Neutrophil (primary cell): ENCODE results near the gene UXT.

ENCODE experiments used
- H3K27ac ChIP-seq: fragments of 200-600 bp; sonication (generic); 2 replicates; pipeline ENCODE4 v1.5.1; 2016; ENCODE audit warnings: mild to moderate bottlenecking, moderate library complexity
- H3K27me3 ChIP-seq: fragments of 200-600 bp; sonication (generic); 2 replicates; pipeline ENCODE4 v1.6.0; 2016; ENCODE audit warnings: mild to moderate bottlenecking
- H3K36me3 ChIP-seq: fragments of 200-600 bp; sonication (generic); 2 replicates; pipeline ENCODE4 v1.5.1; 2017
- H3K4me1 ChIP-seq, 2 experiments: fragments of 200-600 bp in 1 of 2; sonication (generic) in 1 of 2; 1 replicate in 1 of 2; 2 replicates in 1 of 2; pipeline versions ENCODE4 v1.5.1 to v1.6.1; 2013 to 2016; ENCODE audit warnings: low read depth in 1 of 2, low read length in 1 of 2, mild to moderate bottlenecking in 1 of 2, moderate library complexity in 1 of 2; ENCODE audit not compliant: control insufficient read depth in 1 of 2, insufficient read depth in 1 of 2
- H3K4me3 ChIP-seq, 2 experiments: fragments of 200-600 bp in 1 of 2; sonication (generic) in 1 of 2; 1 replicate in 1 of 2; 2 replicates in 1 of 2; pipeline ENCODE4 v1.5.1; 2013 to 2016; ENCODE audit warnings: low read depth in 1 of 2, low read length in 1 of 2, mild to moderate bottlenecking in 1 of 2, moderate library complexity in 1 of 2
- H3K9me3 ChIP-seq: fragments of 200-600 bp; sonication (generic); 2 replicates; pipeline ENCODE4 v1.5.1; 2016
- TF ChIP-seq, protein P1 (sequence below): fragments of 200-600 bp; sonication (generic); IDR thresholded peaks from 2 replicates; pipeline ENCODE4 v1.5.1; 2016; ENCODE audit warnings: antibody characterized with exemption

The UXT gene

GRCh38 chrX:47629419-47630200, 29.4 kb downstream of the UXT start, which contains the start of gene CFP:
TSS of gene CFP (minus strand) at chrX:47629930. CDS start at chrX:47629844, 86 bp downstream.
- TF ChIP-seq, protein P1, sequence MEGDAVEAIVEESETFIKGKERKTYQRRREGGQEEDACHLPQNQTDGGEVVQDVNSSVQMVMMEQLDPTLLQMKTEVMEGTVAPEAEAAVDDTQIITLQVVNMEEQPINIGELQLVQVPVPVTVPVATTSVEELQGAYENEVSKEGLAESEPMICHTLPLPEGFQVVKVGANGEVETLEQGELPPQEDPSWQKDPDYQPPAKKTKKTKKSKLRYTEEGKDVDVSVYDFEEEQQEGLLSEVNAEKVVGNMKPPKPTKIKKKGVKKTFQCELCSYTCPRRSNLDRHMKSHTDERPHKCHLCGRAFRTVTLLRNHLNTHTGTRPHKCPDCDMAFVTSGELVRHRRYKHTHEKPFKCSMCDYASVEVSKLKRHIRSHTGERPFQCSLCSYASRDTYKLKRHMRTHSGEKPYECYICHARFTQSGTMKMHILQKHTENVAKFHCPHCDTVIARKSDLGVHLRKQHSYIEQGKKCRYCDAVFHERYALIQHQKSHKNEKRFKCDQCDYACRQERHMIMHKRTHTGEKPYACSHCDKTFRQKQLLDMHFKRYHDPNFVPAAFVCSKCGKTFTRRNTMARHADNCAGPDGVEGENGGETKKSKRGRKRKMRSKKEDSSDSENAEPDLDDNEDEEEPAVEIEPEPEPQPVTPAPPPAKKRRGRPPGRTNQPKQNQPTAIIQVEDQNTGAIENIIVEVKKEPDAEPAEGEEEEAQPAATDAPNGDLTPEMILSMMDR = peak; percentile 1
- Histone ChIP-seq H3K27me3 (no peaks in the 10 kb centered on the region), H3K4me1 (peaks cover 61 to 84% of the 10 kb centered on the region in 2 experiments), H3K4me3 (peak within 1 kb of the TSS; percentile 71 to 77), H3K27ac (peak within 1 kb of the TSS; percentile 97), H3K36me3 (peaks cover 37% of the 10 kb centered on the region), H3K9me3 (no peaks in the 10 kb centered on the region)

DNA sequence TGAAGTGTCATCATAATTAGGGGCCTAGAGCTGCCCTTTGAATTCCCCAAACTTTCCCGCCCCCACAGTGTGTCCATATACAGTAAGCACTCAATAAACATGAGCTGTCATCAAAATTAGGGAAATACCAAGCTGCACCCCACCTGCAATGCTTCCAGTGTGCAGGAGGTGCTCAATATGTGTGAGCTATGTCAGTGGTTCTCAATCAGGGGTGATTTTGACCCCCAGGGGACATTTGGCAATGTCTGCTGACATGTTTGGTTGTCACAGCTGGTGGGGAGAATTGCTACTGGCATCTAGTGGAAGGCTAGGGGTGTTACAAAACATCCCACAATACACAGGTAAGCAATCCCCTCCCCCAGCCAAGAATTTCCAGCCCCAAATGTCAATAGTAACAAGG, 30.0 kb downstream of the UXT start:
- Histone ChIP-seq H3K4me3 (peak overlapping the region; percentile 71 to 77), H3K27me3 (no peaks in the 10 kb centered on the region), H3K27ac (peak overlapping the region; percentile 97), H3K9me3 (no peaks in the 10 kb centered on the region), H3K4me1 (peaks cover 58 to 84% of the 10 kb centered on the region in 2 experiments), H3K36me3 (peaks cover 42% of the 10 kb centered on the region)
- TF ChIP-seq, protein P1 = peak; percentile 17

DNA sequence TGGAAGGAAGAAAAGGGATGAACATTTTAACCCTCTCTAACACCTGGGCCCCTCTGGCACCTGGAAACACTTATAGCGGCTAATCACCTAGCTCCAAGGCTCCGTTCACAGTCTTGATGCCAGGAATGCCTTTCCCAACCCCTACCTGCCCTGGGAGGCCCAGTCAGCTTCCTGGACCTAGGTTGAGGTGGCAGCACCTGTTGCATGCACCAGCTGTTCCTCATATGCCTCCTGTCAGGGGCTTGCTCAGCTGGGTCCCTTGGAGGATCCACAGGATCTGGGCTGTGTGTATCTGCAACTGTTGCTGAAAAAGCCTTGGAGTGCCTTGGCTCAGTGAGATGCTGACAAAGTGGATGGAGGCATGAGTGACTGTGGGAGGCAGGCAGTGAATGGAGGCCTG, 33.6 kb downstream of the UXT start:
- Histone ChIP-seq H3K4me3 (no peak overlapping the region), H3K9me3 (no peaks in the 10 kb centered on the region), H3K27me3 (no peaks in the 10 kb centered on the region), H3K4me1 (peaks cover 34 to 63% of the 10 kb centered on the region in 2 experiments), H3K27ac (peak overlapping the region; percentile 47), H3K36me3 (peaks cover 56% of the 10 kb centered on the region)
- TF ChIP-seq, protein P1 = no peak

GRCh38 chrX:47623540-47624027, 35.4 kb downstream of the UXT start:
- TF ChIP-seq, protein P1 = no peak
- peak overlapping the region; percentile 61 for H3K27ac ChIP-seq
- peak overlapping the region; percentile 17 to 38 for H3K4me3 ChIP-seq

DNA sequence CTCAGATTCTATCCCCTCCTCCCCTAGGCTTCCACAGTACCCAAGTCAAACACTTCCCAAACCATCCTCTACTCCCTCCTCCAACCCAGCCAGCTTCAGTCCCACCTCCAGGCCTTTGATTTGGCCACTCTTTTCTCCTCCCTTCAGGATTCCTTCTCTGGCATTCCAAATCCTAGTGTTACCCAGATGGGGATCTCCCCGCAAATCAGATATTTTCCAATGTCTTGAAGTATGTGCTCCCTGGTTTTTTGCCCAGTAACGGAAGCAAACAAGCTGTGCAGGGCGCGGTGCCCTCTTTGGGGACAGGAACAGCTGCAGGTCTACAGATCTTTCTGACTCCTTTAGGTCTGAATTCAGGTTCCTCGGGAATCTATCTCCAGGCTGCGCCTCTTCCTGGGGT, 37.1 kb downstream of the UXT start:
- peaks cover 22 to 34% of the 10 kb centered on the region in 2 experiments for H3K4me1 ChIP-seq
- TF ChIP-seq, protein P1 = no peak
- no peaks in the 10 kb centered on the region for H3K9me3 ChIP-seq
- H3K27me3 ChIP-seq = peaks cover 24% of the 10 kb centered on the region
- peaks cover 41% of the 10 kb centered on the region for H3K36me3 ChIP-seq
- H3K4me3 ChIP-seq = no peak overlapping the region
- H3K27ac ChIP-seq = no peak overlapping the region

More at GRCh38 chrX:47623540-47624027, 35.4 kb downstream of the UXT start:
- H3K9me3 ChIP-seq = no peaks in the 10 kb centered on the region
- peaks cover 39 to 51% of the 10 kb centered on the region in 2 experiments for H3K4me1 ChIP-seq
- H3K27me3 ChIP-seq = peaks cover 11% of the 10 kb centered on the region
- H3K36me3 ChIP-seq = peaks cover 56% of the 10 kb centered on the region
